ENCODE data around the gene AK4.

AK4 gene

GRCh38 chr1:65209005-65209885, 61.2 kb downstream of the AK4 start:
- Mint-ChIP-seq H3K4me3 (no peak overlapping the region), H3K27me3 (ENCODE audit: low read depth) (no peaks in the 10 kb centered on the region), H3K27ac (no peak overlapping the region), H3K4me1 (no peaks in the 10 kb centered on the region), H3K9me3 (no peaks in the 10 kb centered on the region), H3K36me3 (ENCODE audit: low read depth) (peaks cover 5% of the 10 kb centered on the region)
- peak; percentile 60 to 76 (median 68) for TF ChIP-seq CTCF (IDR thresholded peaks at IDR 0.05; ENCODE audit: unreplicated experiment in 3 of 3)

- no peaks in the 10 kb centered on the region for H3K4me1 Mint-ChIP-seq
- no peaks in the 10 kb centered on the region for H3K9me3 Mint-ChIP-seq
- no peak overlapping the region for H3K27ac Mint-ChIP-seq
- H3K4me3 Mint-ChIP-seq, result no peak overlapping the region
- H3K27me3 Mint-ChIP-seq (ENCODE audit: low read depth), result no peaks in the 10 kb centered on the region
- no peak for TF ChIP-seq CTCF (IDR thresholded peaks at IDR 0.05; ENCODE audit: unreplicated experiment in 3 of 3)
- H3K36me3 Mint-ChIP-seq (ENCODE audit: low read depth), result peaks cover 5% of the 10 kb centered on the region
These were observed 62.3 kb downstream of the AK4 start for GRCh38 chr1:65210325-65210724.

GRCh38 chr1:65211331-65211730, 63.3 kb downstream of the AK4 start:
- Mint-ChIP-seq H3K4me1 (no peaks in the 10 kb centered on the region), H3K27me3 (ENCODE audit: low read depth) (no peaks in the 10 kb centered on the region), H3K9me3 (no peaks in the 10 kb centered on the region), H3K36me3 (ENCODE audit: low read depth) (peaks cover 5% of the 10 kb centered on the region), H3K27ac (no peak overlapping the region), H3K4me3 (no peak overlapping the region)
- no peak for TF ChIP-seq CTCF (IDR thresholded peaks at IDR 0.05; ENCODE audit: unreplicated experiment in 3 of 3)

- no peak for TF ChIP-seq CTCF (IDR thresholded peaks at IDR 0.05; ENCODE audit: unreplicated experiment in 3 of 3)
- Mint-ChIP-seq H3K27me3 (ENCODE audit: low read depth) (no peaks in the 10 kb centered on the region), H3K4me3 (no peak overlapping the region), H3K9me3 (no peaks in the 10 kb centered on the region), H3K36me3 (ENCODE audit: low read depth) (peaks cover 5% of the 10 kb centered on the region), H3K27ac (no peak overlapping the region), H3K4me1 (no peaks in the 10 kb centered on the region)
These were observed 65.4 kb downstream of the AK4 start for GRCh38 chr1:65213271-65214023.

- Mint-ChIP-seq H3K9me3 (no peaks in the 10 kb centered on the region), H3K36me3 (ENCODE audit: low read depth) (peaks cover 8% of the 10 kb centered on the region), H3K4me3 (no peak overlapping the region), H3K27ac (no peak overlapping the region), H3K4me1 (no peaks in the 10 kb centered on the region), H3K27me3 (ENCODE audit: low read depth) (no peaks in the 10 kb centered on the region)
- TF ChIP-seq CTCF (IDR thresholded peaks at IDR 0.05; ENCODE audit: unreplicated experiment in 3 of 3), result no peak
These were observed 66.5 kb downstream of the AK4 start for GRCh38 chr1:65214340-65215027.
